OCI-LY3 (cell line): ENCODE data around the gene SCGB1C2.
"Not testable (repeated sequence)": the region's sequence is repeated elsewhere in the genome, so short reads cannot be mapped to it uniquely, and the experiment has no call there.

Source experiments
- EZH2phosphoT487 ChIP-seq: fragments of 200-600 bp; shearing (Covaris generic); IDR thresholded peaks from 2 replicates; pipeline ENCODE4 v1.6.1; 2018; ENCODE audit warnings: antibody characterized with exemption, mixed run types, low read depth
- TF ChIP-seq, protein P1 (sequence below): fragments of 200-600, 300-600 bp; sonication (generic); IDR thresholded peaks from 2 replicates; pipeline ENCODE4 v1.5.1; 2014; ENCODE audit warnings: antibody characterized with exemption, low read length, low read depth

GRCh38 chr17:135895-136294 lies 1.5 kb upstream of the SCGB1C2 start:
- TF ChIP-seq, protein P1, sequence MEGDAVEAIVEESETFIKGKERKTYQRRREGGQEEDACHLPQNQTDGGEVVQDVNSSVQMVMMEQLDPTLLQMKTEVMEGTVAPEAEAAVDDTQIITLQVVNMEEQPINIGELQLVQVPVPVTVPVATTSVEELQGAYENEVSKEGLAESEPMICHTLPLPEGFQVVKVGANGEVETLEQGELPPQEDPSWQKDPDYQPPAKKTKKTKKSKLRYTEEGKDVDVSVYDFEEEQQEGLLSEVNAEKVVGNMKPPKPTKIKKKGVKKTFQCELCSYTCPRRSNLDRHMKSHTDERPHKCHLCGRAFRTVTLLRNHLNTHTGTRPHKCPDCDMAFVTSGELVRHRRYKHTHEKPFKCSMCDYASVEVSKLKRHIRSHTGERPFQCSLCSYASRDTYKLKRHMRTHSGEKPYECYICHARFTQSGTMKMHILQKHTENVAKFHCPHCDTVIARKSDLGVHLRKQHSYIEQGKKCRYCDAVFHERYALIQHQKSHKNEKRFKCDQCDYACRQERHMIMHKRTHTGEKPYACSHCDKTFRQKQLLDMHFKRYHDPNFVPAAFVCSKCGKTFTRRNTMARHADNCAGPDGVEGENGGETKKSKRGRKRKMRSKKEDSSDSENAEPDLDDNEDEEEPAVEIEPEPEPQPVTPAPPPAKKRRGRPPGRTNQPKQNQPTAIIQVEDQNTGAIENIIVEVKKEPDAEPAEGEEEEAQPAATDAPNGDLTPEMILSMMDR: not testable (repeated sequence)
- TF ChIP-seq EZH2phosphoT487: not testable (repeated sequence)
